HG02885 (cell line): ENCODE data around the gene CDT1.
A peak's percentile ranks its signal among the peaks of the same experiment; 100 is the strongest.
"Not testable (repeated sequence)": the region's sequence is repeated elsewhere in the genome, so short reads cannot be mapped to it uniquely, and the experiment has no call there.

Experiments
- ATAC-seq: cut with Tn5 transposase; IDR thresholded peaks from one replicate; pipeline ENCODE4 v1.9.1; 2021; ENCODE audit warnings: mild to moderate bottlenecking; ENCODE audit not compliant: unreplicated experiment, poor library complexity

CDT1 gene

GRCh38 chr16:88768071-88768783 lies 35.4 kb upstream of the CDT1 start:
- no peak for ATAC-seq

GRCh38 chr16:88769617-88770460 lies 33.8 kb upstream of the CDT1 start:
- no peak for ATAC-seq

- no peak for ATAC-seq
These were observed 32.9 kb upstream of the CDT1 start for GRCh38 chr16:88770461-88771293.

- no peak for ATAC-seq
These were observed 32.3 kb upstream of the CDT1 start for GRCh38 chr16:88771294-88771772.

- not testable (repeated sequence) for ATAC-seq
These were observed 31.8 kb upstream of the CDT1 start for GRCh38 chr16:88771781-88772180.

GRCh38 chr16:88772871-88773811 lies 30.4 kb upstream of the CDT1 start:
- no peak for ATAC-seq

GRCh38 chr16:88773812-88774291 lies 29.7 kb upstream of the CDT1 start:
- ATAC-seq: no peak

GRCh38 chr16:88774544-88775393 lies 28.8 kb upstream of the CDT1 start:
- ATAC-seq: no peak

GRCh38 chr16:88775825-88776224 lies 27.8 kb upstream of the CDT1 start:
- no peak for ATAC-seq

GRCh38 chr16:88777471-88778270 lies 25.9 kb upstream of the CDT1 start:
- ATAC-seq: no peak

- ATAC-seq: no peak
These were observed 25.4 kb upstream of the CDT1 start for GRCh38 chr16:88778271-88778525.

GRCh38 chr16:88778541-88779065 lies 25.0 kb upstream of the CDT1 start:
- ATAC-seq: no peak

- ATAC-seq: no peak
These were observed 24.0 kb upstream of the CDT1 start for GRCh38 chr16:88779406-88780141.

GRCh38 chr16:88780142-88781062 lies 23.2 kb upstream of the CDT1 start:
- no peak for ATAC-seq

GRCh38 chr16:88781140-88782077 lies 22.2 kb upstream of the CDT1 start:
- ATAC-seq: peak; percentile 35
